VCaP (cell line): ENCODE results near the gene SNX17.

Experiments used
- H3K27ac ChIP-seq: fragments of 450-650 bp; 2 replicates; pipeline ENCODE4 v1.5.1; 2017
- CTCF ChIP-seq: fragments of 450-650 bp; conservative IDR thresholded peaks from 2 replicates; pipeline ENCODE4 v1.5.1; 2017; ENCODE audit warnings: mild to moderate bottlenecking, moderate library complexity

SNX17 gene

GRCh38 chr2:27390822-27391679 lies 20.6 kb downstream of the SNX17 start:
- H3K27ac ChIP-seq, result no peak overlapping the region
- no peak for TF ChIP-seq CTCF

GRCh38 chr2:27393225-27393624 lies 22.8 kb downstream of the SNX17 start:
- no peak for TF ChIP-seq CTCF
- H3K27ac ChIP-seq, result no peak overlapping the region

GRCh38 chr2:27398962-27399361 lies 28.5 kb downstream of the SNX17 start:
- no peak for TF ChIP-seq CTCF
- no peak overlapping the region for H3K27ac ChIP-seq

- H3K27ac ChIP-seq, result no peak overlapping the region
- TF ChIP-seq CTCF, result no peak
Measured at GRCh38 chr2:27400348-27401135, 30.1 kb downstream of the SNX17 start.

- peak overlapping the region; percentile 92 for H3K27ac ChIP-seq
- TF ChIP-seq CTCF, result peak; percentile 76
Measured at GRCh38 chr2:27407798-27408491, 37.5 kb downstream of the SNX17 start.

GRCh38 chr2:27408601-27409320 lies 38.3 kb downstream of the SNX17 start:
- no peak for TF ChIP-seq CTCF
- H3K27ac ChIP-seq, result peak overlapping the region; percentile 92
